Thyroid gland (tissue), 4 donors: Measurements from ENCODE around the gene CTIF. TPM values are rescaled to one million over a fixed set of nuclear protein-coding genes. Genes with fewer than 3 reads are reported as not detected.

Experiments used
- DNase-seq, 2 donors: peaks; one replicate each; pipeline ENCODE4 v3.0.0-alpha.2; 2019
- H3K27ac ChIP-seq, 3 donors: fragments of 200-600 bp; sonication (generic); 1 replicate in 2 of 3; 2 replicates in 1 of 3; pipeline ENCODE4 v1.5.1; 2016 to 2019; ENCODE audit warnings: mild to moderate bottlenecking in 1 of 3, moderate library complexity in 1 of 3
- H3K27me3 ChIP-seq: fragments of 200-600 bp; sonication (generic); one replicate; pipeline ENCODE4 v1.5.1; 2019
- H3K36me3 ChIP-seq, 2 donors: fragments of 200-600 bp; sonication (generic); one replicate each; pipeline ENCODE4 v1.5.1; 2016 to 2019
- H3K4me1 ChIP-seq, 2 donors: fragments of 200-600 bp; sonication (generic); one replicate each; pipeline ENCODE4 v1.5.1; 2017 to 2019
- H3K4me3 ChIP-seq, 3 donors: fragments of 200-600 bp; sonication (generic); replicated peaks in 1 of 3; 1 replicate in 2 of 3; 2 replicates in 1 of 3; pipeline ENCODE4 v1.5.1; 2016; ENCODE audit warnings: mild to moderate bottlenecking in 1 of 3
- H3K9me3 ChIP-seq: fragments of 200-600 bp; sonication (generic); one replicate; pipeline ENCODE4 v1.5.1; 2017
- CTCF ChIP-seq, 6 experiments: fragments of 200-600 bp in 3 of 6; fragments of 450-650 bp in 3 of 6; sonication (generic) in 3 of 6; IDR thresholded peaks; one replicate each; pipeline ENCODE4 v1.5.1; 2016 to 2019; ENCODE audit warnings: antibody characterized with exemption in 6 of 6, mild to moderate bottlenecking in 2 of 6, inconsistent platforms in 1 of 6, moderate library complexity in 1 of 6
- POLR2A ChIP-seq, 2 donors: fragments of 450-650 bp; IDR thresholded peaks; one replicate each; pipeline ENCODE4 v1.6.1; 2017; ENCODE audit warnings: antibody characterized with exemption in 2 of 2, mild to moderate bottlenecking in 2 of 2, moderate library complexity in 1 of 2
- WGBS, 2 donors: methylation state at CpG; one replicate each; pipeline ENCODE4 v1.1.5; 2017; 5-methylcytosine and 5-hydroxymethylcytosine counted together
- intact Hi-C: fragments of 100-400 bp; cut with DNase I; formaldehyde crosslinking; loops from one replicate; pipeline ENCODE4 v1.15.1; 2023
- total RNA-seq, 4 donors: library from RNA; depleted of rRNA; stranded (reverse); fragments of >200 nt; gene quantifications; one replicate each; pipeline ENCODE4 v1.2.3, GENCODE V29; 2016

CTIF gene
- total RNA-seq, 4 donors from 2014 or later = 18.7 to 29.8 (median 23.6) TPM

DNA sequence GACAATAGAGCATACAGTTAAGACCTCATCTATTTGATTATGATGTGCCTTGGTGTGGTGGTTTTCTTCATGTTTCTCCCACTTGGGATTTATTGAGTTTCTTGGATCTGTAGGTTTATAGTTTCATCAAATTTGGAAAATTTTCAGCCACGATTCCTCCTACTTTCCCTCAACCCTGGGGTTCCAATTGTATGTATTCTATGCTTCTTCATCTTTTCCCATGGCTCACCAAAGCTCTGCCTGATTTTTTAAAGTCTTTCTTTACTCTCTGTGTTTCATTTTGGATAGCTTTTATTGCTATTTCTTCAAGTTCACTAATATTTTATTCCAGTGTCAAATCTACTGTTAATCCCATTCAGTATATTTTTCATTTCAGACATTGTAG, 132.7 kb downstream of the CTIF start:
- TF ChIP-seq CTCF (IDR thresholded peaks at IDR 0.05) (no peak), POLR2A (IDR thresholded peaks at IDR 0.05) (no peak)
- no peak overlapping the region for H3K27ac ChIP-seq
- WGBS, 2 donors = 94 to 100% methylated on average over 1 of the region's 1 CpG
- DNase-seq = no peak
- H3K36me3 ChIP-seq = peaks cover 8 to 11% of the 10 kb centered on the region in 2 donors
- intact Hi-C loops = loop anchor here (10.0 kb wide), 3 partner anchors 373 to 773 kb away; no protein-coding TSS in a partner anchor
- H3K9me3 ChIP-seq = no peaks in the 10 kb centered on the region
- H3K4me1 ChIP-seq = peaks cover 5 to 7% of the 10 kb centered on the region in 2 donors
- no peaks in the 10 kb centered on the region for H3K27me3 ChIP-seq
- no peak overlapping the region for H3K4me3 ChIP-seq

- TF ChIP-seq POLR2A (IDR thresholded peaks at IDR 0.05) = no peak
- no peak for TF ChIP-seq CTCF (IDR thresholded peaks at IDR 0.05)
- no peaks in the 10 kb centered on the region for H3K9me3 ChIP-seq
Observed at GRCh38 chr18:48672671-48673340, 134.0 kb downstream of the CTIF start.

DNA sequence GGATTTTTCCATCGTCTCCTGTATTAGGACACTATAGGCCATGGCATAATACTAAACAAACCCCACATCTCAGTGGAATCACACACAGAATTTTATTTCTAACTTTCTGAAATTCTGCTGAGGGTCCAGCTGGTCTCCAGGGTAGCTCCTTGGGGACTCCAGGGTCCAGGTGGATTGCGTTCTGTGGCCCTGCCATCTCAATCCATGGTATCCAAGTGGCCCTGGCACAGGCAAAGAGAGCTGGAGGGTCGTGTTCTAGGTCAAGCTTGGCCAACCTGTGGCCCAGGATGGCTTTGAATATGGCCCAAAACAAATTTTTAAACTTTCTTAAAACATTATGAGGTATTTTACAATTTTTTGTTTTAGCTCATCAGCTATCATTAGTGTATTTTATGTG, 134.6 kb downstream of the CTIF start:
- Histone ChIP-seq H3K27me3 (no peaks in the 10 kb centered on the region), H3K4me3 (no peak overlapping the region), H3K27ac (no peak overlapping the region), H3K36me3 (peaks cover 8 to 11% of the 10 kb centered on the region in 2 donors), H3K4me1 (peaks cover 6 to 13% of the 10 kb centered on the region in 2 donors), H3K9me3 (no peaks in the 10 kb centered on the region)
- WGBS, 2 donors = 59 to 64% methylated on average over 3 of the region's 3 CpGs
- intact Hi-C loops = loop anchor here (10.0 kb wide), 3 partner anchors 371 to 771 kb away; no protein-coding TSS in a partner anchor
- TF ChIP-seq POLR2A (IDR thresholded peaks at IDR 0.05) (no peak), CTCF (IDR thresholded peaks at IDR 0.05) (no peak)
- no peak for DNase-seq

More at GRCh38 chr18:48672671-48673340, 134.0 kb downstream of the CTIF start:
- H3K4me1 ChIP-seq = peaks cover 6 to 13% of the 10 kb centered on the region in 2 donors
- DNase-seq = no peak
- H3K27ac ChIP-seq = no peak overlapping the region
- H3K36me3 ChIP-seq = peaks cover 8 to 11% of the 10 kb centered on the region in 2 donors
- no peak overlapping the region for H3K4me3 ChIP-seq
- no peaks in the 10 kb centered on the region for H3K27me3 ChIP-seq
- intact Hi-C loops = loop anchor here (10.0 kb wide), 3 partner anchors 372 to 772 kb away; no protein-coding TSS in a partner anchor
- 91 to 97% methylated on average over 6 of the region's 6 CpGs for WGBS, 2 donors

- TF ChIP-seq CTCF (IDR thresholded peaks at IDR 0.05) = no peak
- no peak for TF ChIP-seq POLR2A (IDR thresholded peaks at IDR 0.05)
- H3K9me3 ChIP-seq = no peaks in the 10 kb centered on the region
- 92 to 97% methylated on average over 9 of the region's 9 CpGs for WGBS, 2 donors
- intact Hi-C loops = loop anchor here (10.0 kb wide), 3 partner anchors 371 to 771 kb away; no protein-coding TSS in a partner anchor
- H3K36me3 ChIP-seq = peaks cover 8 to 11% of the 10 kb centered on the region in 2 donors
- no peaks in the 10 kb centered on the region for H3K27me3 ChIP-seq
- no peak overlapping the region for H3K27ac ChIP-seq
- no peak for DNase-seq
- peaks cover 6 to 13% of the 10 kb centered on the region in 2 donors for H3K4me1 ChIP-seq
- no peak overlapping the region for H3K4me3 ChIP-seq
Observed at GRCh38 chr18:48673853-48674721, 135.3 kb downstream of the CTIF start.
